DND-41 (cell line): ENCODE results near the gene CLSTN2.

Experiments used
- CTCF ChIP-seq: IDR thresholded peaks from 2 replicates; pipeline ENCODE4 v1.5.1; 2012; ENCODE audit warnings: borderline replicate concordance, low read length, moderate library complexity, mild to moderate bottlenecking; ENCODE audit not compliant: poor library complexity, severe bottlenecking; ENCODE audit errors: extremely low read depth
- EZH2 ChIP-seq: IDR thresholded peaks from 3 replicates; pipeline ENCODE4 v1.6.1; 2012; ENCODE audit warnings: borderline replicate concordance, low read depth, mild to moderate bottlenecking, moderate library complexity, low read length, inconsistent platforms; ENCODE audit not compliant: severe bottlenecking

GRCh38 chr3:140270329-140270728 lies 335.3 kb downstream of the CLSTN2 start:
- TF ChIP-seq CTCF (no peak), EZH2 (no peak)
